Activated CD8-positive, alpha-beta memory T cell treated with anti-CD3 and anti-CD28 coated beads, Interleukin-2, amount 50 U/mL, for 4 hours (primary cell): ENCODE results near the gene MEDAG.

ENCODE experiments used
- DNase-seq: peaks from one replicate; pipeline ENCODE4 v3.0.0-alpha.2; 2020

MEDAG gene

DNA sequence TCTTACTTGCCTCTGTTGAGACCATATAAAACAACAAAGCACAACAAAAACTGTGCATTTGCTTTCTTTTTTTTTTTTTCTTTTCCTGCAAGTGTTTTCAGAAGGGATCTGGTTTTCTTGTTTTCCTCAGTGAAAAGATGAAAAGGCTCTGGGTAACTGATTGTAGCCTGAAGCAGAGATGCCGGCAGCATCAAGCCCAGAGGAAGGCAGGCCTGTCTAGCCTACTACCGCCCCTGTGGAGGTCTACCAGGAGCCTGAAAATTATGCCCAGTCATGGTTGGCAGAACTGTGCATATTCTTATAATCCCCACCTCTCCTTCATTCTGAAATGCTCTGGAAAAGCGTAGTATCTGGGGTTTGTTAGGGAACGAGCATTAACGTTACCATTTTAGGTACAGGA is 32.6 kb upstream of the MEDAG start:
- DNase-seq, result no peak

DNA sequence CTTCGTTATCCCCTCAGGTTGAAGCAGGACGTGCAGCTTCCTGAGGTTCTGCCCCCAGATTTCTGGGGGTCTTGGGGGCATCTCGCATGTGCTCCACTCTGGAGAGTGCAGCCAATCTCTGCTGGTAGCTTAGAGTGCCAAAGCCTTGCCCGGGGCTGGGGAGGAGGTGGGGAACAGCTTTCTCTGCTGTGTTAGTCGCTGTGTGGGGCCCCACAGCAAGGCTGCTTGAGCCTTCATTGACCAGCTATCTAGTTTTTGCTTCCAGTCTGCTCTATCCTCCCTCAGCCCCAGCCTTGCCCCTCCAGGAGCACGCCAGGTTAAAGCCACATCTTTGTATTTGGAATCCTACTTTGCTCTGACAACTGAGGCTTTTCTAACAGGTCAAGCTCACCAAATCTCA is 32.0 kb upstream of the MEDAG start:
- DNase-seq, result no peak

DNA sequence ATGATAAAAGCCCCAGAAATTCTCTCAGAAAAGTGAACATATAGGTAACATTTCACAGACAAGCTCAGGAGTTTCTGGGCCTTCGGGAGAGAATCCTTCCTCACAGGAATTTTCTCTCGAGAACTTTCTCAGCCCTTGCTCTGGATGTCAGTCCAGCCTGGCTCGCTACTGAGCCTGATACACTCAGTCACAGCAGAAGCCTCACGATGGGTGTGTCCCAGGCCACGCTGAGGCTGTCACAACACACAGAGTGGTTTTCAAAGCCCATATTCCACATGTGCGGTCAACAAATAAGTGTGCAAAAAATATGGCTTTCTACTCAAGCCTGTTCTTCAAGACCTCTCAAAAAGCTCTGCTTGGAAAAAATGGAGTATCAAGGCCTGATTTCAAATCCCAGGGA is 31.5 kb upstream of the MEDAG start:
- DNase-seq, result no peak

DNA sequence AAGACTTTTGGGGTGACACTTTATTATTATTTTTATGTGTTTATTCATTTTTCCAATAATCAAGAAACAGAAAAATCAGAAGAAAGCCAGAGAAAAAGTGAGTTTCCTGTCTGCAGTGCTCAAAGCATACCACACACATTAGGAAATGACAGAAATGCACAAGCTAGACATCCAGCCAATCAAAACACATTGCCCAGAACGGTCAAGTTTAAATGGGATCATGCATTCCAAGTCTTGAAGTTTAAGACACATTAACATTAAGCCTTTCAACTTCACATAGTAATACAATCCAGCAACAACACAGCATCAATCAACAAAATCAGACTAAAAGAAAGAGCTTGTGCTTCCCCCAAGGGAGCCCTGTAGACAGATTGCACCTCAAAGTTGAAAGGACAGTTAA is 28.7 kb upstream of the MEDAG start:
- no peak for DNase-seq

DNA sequence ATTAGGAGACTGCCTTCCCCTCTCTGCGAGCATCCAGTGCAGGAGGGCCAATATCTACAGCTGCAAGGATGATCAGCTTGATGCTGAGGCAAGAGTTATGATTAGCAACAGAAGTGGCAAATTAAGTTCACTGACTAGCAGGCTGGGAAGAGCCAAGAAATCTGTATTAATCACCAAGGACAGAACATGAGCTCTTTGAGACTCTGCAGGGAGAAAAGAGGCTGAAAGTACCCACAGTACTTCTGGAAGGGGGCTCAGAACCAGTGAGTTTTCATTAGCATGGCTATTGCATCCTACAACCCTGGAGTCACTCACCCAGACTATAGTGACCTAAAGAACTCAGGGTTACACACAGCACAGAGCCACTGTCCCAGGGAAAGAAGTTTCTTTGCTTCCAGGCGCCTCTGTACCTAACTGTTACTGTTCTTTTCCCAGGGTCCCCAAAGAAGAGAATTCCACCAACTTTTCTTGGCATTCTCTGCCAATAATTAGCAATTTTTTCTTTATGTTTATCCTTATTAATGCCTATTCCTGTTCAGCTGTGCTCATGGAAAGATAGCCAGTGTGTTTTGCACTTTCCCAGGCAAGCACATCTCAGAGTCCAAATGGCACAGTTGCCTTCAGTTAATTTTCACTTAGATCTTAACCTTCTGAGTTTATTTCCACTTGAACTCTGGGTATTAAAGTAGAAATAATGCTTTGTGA is 25.8 kb upstream of the MEDAG start:
- DNase-seq, result no peak

DNA sequence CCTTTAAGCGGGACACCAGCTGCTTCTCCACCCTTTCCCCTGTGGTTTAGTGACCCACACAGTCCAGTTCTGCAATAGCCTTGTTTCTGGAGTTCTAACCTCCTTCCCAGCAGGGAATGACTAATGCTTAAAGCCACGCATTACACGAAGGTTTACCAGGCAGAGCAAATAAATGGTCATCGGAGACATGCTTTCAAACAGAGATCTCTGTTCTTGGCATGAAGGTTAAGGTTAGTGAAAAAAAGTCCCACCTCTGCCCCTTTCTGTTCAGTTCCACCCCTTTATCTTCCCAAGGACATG is 25.3 kb upstream of the MEDAG start:
- no peak for DNase-seq

DNA sequence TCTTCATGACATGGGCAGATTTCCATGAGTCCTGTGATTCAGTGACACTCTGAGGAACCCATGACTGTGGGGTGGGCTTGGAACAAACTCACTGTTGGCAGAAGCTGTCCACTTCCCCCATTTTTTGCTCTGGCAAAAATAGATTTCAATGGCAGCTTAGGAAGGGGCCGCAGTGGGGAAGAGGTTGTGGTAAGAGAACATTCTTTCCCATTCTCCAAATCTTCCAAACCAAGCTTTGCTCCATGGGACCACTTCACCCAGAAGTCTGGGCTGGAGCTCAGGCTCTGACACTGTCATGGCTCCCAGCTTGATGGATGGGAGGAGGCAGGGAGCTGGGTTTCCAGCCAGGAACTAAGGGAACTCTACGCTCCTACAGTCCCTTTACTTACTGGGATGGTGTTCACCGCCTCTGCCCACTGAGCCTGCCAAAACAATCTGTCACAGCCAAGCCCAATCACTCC is 24.9 kb upstream of the MEDAG start:
- no peak for DNase-seq

DNA sequence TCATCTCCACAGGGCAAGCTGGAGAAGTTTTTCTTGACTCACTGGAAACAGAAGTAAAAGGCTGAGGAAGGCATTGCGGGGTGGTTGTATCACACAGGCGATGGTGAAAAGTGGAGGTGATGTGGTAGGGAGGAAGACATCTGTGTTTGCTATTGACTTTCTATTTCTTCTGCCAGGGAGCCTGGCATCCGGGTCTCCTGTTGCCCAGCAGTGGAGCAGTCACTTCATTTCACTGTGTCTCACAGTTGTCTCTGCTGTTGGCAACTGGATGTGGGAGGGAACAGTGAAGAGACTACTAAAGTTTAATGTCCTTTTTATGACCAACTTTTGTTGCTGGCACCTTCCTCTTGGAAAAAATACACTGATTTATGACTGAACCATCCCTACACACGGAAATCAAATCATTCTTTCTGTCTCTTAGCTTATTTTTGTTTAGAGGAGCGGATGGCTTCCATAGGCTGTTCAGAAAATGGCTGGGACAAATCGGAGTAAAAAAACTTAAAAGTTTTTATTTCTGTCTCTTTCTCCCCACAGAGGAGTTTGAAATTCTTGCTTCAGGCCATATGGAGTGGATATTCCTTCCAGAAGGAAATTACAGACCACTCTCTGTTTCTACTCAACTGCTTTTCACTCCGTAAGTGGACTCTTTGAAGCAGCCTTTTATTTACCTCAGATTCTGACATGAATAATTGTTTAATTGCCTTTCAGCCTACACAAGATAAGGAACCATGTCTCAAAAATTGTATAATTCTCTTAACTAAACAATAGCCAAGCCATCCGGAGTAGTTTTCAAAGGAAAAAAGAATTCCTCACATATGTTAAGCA is 23.8 kb upstream of the MEDAG start:
- no peak for DNase-seq

DNA sequence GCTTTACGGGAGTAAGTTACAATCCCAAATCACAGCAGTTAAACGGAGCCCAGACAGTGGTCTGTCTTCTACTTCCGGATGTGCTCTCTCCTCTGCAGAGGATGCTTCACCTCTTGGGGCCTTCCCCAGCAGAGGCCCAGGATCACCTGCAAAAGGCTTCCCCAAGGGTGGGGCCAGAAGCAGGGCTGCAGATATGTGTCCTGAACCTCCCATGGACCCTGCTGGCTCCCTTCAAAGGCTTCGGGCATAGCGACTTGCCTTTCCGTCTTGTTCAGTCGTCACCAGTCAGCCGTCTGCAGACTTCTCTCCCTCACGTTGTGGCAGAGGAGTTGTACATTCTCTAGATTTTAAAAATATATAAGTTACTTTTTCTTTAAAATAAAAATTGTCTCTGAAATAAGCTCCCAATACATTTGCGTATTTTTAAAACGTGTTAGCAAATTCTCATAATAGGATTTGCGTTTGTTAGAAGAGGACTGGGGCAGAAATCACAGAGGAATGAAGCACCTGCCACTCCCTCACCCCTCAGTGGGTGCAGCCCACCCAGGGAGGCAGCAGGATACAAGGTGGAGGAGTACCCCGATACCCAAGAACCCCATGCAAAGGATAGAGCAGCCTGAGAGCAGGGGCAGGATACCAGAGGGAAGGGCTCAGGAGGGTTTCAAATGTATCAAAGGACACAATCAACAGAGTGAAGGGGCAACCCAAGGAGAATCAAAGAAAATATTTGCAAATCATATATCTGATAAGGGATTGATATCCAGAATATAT is 22.9 kb upstream of the MEDAG start:
- no peak for DNase-seq

DNA sequence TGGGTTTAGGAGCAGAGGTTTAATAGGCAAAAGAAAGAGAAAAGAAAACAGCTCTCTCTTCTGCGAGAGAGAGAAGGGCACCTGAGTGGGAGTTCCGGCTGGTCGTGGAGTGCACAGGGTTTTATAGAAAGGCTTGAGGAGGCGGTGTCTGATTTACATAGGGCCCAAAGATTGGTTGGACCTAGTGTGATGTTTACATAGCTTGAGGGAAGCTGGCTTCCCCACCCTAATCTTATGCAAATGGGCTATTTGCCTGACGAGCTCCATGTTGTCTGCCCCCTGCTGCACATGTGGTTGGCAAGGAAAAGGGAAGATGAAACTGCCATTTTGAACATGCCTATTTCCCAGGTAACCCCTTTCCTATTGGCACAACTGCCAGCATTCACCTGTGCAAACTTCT is 21.5 kb upstream of the MEDAG start:
- no peak for DNase-seq

DNA sequence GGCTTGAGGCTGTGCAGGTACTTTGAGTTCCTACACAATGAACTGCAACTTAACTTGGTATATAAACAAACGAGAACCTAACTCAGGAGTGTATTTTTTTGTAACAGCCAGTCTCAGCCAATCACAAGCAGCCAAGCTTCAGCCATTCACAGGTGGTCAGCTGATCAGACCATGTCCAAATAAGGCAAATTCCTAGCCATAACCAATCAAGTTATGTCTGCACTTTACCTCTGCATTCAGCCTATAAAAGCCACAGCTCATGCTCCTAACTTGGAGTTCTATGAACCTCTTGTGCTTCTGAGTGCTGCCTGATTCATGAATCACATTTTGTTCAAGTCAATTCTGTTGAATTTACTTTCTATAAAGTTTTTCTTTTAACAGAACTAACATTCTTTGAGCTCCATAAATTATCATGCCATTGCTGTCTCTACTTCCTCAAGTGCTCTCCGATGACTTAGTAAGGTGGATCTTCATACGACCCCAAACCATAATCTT is 16.8 kb upstream of the MEDAG start:
- no peak for DNase-seq

DNA sequence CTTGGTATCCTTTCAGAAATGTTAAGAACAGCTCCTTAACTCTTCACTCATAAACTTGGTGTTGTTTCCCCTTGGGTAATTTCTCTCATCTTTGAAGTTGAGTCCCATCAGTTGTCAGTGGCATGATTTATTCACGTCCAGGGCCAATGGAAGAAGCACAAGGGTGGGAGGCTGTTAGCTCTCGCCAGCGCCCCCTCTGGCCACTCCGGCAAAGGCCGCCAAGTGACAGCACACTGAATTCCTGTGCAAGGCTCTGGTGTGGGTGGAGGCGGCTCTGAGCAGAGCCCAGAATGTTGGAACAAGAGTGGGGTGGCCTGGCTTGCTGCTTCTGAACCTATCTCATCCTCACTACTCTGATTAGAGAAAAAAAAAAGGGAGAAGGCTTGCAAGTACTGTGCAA is 13.1 kb upstream of the MEDAG start:
- no peak for DNase-seq

DNA sequence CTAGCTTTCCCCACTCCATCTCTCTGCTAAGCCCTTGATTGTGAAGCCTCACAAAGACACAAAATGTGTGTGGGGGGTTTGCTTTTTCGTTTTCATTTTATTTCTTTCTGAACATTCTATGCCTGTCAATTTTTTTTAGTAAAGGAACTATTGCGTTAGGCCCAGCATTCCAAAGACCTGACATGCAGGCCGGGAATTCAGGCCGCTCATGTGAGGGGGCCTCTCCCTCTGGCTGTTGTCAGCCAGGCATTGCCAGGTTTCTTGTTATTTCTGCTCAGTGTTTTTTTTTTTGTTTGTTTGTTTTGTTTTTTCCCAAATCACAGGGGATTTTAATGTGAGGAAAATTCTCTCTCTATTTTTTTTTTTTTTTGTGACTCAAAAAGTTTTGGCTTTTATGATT is 10.3 kb upstream of the MEDAG start:
- no peak for DNase-seq

DNA sequence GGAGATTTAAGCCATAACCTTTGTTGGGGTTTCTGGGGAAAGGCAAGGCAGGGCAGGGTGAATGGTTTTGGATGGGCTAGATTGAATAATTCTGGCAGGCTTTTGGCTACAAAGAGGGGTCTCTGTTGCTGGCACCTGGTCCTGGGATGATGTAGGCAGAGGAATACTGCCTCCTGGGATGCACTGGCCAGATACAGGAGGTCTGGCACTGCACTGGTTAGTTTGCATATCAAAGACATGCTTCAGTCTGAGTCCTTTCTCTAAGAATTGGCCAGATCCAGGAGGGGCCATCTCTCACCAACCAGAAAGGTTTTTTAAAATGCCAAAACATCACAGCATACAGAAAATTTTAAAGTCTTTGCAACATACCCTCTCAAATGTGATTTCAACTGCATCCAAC is 8.0 kb upstream of the MEDAG start:
- DNase-seq, result no peak

DNA sequence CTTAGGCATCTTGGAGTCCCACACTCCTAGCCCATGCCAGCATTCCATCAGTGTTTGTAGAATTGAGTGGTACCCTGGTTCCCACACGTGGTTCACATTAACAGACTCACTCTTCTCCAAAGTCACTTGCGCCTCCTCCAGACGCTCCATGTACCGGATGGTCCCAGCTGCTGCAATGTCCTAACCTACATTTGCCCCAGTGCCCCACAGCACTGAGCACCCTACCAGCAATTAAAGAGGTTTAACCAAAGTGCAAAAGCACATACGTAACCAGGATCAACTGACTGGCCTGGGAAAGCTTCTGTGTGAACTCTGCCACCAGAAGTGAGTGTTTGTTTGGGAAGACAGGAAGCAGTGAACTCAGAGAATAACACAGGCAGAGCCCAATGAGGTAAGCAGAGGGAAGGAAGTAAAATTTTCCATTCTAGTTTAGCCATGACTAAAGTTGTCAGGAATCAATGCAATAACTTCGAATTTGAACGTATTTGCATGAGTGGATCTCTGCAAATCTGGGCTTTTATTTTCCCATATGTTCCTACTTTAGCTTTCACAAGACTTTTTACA is 7.3 kb upstream of the MEDAG start:
- no peak for DNase-seq

DNA sequence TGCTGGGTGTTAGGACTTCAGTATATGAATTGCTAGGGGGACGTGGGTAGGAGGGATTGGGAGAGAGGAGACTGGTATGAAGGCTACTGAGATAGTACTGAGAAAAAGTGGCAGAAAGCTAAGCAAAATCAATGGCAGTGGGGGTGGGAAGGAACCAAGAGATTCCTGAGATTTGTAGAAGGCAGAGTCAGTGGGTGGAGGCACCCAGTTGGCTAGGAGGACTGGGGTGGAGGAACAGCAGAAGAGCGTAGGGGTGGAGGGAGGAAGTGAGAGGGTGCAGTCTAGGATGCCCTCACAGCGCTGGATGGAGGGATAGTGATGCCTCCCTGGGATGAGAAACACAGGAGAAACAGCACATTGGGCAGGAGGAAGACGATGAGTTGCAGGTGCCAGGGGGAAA is 5.6 kb upstream of the MEDAG start:
- no peak for DNase-seq

DNA sequence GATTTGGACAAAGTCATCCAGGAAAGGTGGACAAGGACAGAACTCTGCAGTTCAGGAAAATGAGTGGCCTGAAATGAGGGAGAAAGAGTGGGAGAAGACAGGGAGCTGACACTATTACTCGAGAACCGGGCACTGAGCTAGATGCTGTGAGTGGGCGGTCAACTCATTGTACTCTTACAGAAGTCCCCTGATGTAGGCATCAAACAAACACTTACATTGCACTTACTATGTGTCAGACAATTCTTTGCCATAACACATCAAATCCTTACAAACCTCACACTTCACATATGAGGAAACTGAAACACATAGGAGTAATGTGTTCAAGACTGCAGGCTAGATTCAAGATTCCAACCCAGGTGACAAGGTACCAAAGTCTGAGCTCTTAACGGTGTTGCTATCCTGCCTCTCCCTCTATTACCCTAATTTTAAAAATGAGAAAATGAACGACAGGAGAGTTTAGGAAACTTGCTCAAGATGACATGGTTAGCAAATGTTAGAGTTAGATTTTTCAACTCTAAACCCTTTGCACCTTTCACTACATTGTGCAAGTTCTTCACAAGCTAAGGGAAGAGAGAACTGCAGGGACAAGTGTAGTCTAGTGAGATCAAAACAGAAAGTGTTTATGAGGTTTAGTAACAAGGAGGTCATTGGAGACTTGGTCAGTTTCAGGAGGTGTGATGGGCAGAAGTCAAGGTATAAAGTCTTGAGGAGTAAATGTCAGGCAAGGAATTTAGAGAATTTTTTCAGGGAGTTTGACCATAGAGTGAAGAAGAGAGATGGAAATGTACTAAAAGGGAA is 4.9 kb upstream of the MEDAG start:
- no peak for DNase-seq

DNA sequence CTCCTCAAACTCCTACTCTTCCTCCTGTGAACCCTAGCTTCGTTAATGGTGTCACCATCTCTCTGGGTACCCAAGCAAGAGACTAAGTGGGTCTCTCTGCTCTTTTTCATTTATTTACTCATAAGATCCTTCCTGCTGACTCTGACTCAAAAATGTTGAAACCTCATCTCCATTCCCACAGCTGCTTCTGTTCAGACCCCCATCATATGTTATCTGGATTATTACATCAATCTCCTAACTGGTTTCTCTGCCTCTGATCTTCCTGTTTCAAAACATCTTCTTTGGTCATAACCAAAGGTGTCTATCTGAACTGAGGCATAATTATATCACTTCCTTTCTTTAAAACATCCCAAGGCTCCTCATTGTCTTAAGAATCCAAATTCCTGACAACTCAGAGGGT is 2.0 kb upstream of the MEDAG start:
- no peak for DNase-seq

DNA sequence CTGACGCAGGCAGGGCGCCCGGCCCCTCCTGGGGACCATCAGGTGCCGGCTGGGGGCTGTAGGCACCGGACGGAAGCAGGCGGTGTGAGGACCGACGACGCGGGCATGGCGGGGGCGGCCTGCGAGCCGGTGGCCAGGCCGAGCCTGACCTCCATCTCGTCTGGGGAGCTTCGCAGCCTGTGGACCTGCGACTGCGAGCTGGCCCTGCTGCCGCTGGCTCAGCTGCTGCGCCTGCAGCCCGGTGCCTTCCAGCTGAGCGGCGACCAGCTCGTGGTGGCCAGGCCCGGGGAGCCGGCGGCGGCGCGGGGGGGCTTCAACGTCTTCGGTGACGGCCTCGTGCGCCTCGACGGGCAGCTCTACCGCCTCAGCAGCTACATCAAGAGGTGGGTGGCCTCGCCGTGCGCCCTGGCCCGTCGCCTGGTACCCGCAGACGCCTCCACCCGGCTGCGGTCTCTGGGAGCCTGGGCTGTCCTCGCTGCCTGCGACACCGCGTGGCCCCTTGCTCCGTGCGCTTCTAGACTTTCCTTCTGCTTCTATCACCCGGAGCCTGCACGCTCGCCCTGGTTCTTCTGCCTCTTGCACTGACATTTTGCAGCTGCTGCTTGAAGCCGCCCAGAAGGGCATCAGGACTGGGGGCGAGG is 460 bp downstream of the MEDAG start:
- DNase-seq, result no peak

DNA sequence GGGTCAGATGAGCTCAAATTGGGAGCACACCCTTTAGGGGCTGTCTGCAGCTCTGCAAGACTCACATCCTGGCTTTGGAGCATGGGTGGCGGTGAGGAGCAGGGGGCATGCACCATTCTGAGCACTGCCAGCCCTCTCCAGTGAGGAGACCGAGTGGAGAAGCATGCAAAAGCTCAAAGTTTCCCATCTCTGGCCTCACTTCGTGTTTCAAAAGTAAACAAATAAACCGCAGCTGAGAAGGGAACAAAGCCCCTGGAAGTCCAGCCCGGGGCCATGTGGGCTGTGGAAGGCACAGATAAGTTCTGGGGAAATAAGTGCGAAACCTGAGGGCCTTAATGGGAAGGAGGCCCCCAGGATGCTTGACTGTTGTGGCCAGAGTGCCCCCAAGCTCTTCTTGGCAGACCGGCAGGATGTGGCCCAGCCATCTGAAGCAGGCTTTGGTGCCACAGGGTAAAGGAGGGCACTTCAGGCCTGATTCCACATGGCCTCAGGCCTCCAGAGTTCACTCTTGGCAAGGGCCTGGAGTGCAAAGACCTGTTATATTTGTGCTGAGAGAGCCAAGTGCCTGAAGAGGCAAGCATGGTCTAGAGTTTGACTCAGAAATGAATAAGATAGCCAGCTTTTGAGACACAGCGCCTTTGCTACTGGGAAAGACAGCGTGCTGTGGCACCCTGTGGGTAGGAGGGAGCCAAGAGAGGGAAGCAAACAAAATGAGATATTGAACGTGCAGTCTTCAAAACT is 1.2 kb downstream of the MEDAG start:
- DNase-seq, result no peak

DNA sequence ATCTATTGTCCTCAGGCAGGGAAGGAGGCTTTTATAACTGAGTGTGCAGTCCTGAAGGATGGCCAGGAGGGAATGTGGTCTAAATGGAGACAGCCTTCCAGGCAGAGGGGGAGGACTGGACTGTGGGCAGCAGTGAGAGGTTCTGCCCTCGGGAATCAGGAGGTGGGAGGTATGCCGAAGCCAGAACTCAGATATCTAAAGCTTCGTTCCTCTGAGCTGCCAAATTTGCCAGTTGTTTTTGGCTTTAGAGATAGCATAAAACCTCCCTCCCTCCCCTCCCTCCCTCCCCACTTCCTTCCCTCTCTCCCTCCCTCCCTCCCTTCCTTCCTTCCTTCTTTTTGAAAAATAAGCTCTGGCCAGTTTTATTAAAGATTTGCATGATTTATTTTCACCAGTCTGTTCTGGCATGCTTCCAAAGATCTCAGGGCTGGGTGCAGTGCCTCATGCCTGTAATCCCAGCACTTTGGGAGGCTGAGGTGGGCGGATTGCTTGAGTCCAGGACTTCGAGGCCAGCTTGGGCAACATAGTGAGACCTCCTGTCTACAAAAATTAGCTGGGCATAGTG is 2.4 kb downstream of the MEDAG start:
- DNase-seq, result no peak
